MCF 10A (cell line): ENCODE results near the gene ZNF606. TPM values are rescaled to one million over a fixed set of nuclear protein-coding genes. Genes with fewer than 3 reads are reported as not detected.

Experiments used
- BruUV-seq: library from RNA; stranded (reverse); fragments of 400-500 nt; replicated peaks from 2 replicates; lab custom pipeline; 2021; lab: Mats Ljungman, UMichigan
- CTCF ChIA-PET: fragments of 300-600 bp; sonication (Branson Sonifier 250); formaldehyde crosslinking; extraction: SDS; loops from one replicate; lab custom pipeline; 2021; ENCODE audit warnings: antibody characterized with exemption, inconsistent platforms; lab: Yijun Ruan, JAX
- POLR2A ChIA-PET: fragments of 300-600, 350-650 bp; sonication (Branson Sonifier 250); formaldehyde crosslinking; extraction: SDS; loops from one replicate; lab custom pipeline; 2020; ENCODE audit warnings: antibody characterized with exemption, inconsistent platforms; lab: Yijun Ruan, JAX
- DNase-seq: peaks from one replicate; pipeline ENCODE4 v3.0.0-alpha.2; 2018; ENCODE audit not compliant: unreplicated experiment
- H3K27ac Mint-ChIP-seq: one replicate; pipeline ENCODE4 v1.8.0; 2022; ENCODE audit warnings: mild to moderate bottlenecking, low read depth, mixed read lengths; ENCODE audit not compliant: unreplicated experiment
- H3K27me3 Mint-ChIP-seq: one replicate; pipeline ENCODE4 v1.8.0; 2022; ENCODE audit warnings: mixed read lengths; ENCODE audit not compliant: insufficient read depth, unreplicated experiment
- H3K36me3 Mint-ChIP-seq: one replicate; pipeline ENCODE4 v1.8.0; 2022; ENCODE audit warnings: mild to moderate bottlenecking, moderate library complexity, mixed read lengths; ENCODE audit not compliant: insufficient read depth, unreplicated experiment
- H3K4me1 Mint-ChIP-seq: one replicate; pipeline ENCODE4 v1.8.0; 2022; ENCODE audit warnings: mixed read lengths; ENCODE audit not compliant: insufficient read depth, unreplicated experiment
- H3K4me3 Mint-ChIP-seq: one replicate; pipeline ENCODE4 v1.8.0; 2022; ENCODE audit warnings: mild to moderate bottlenecking, moderate library complexity, mixed read lengths; ENCODE audit not compliant: unreplicated experiment
- H3K9me3 Mint-ChIP-seq: one replicate; pipeline ENCODE4 v1.8.0; 2022; ENCODE audit warnings: mixed read lengths; ENCODE audit not compliant: unreplicated experiment
- CTCF ChIP-seq: fragments of 200-600 bp; IDR thresholded peaks from one replicate; pipeline ENCODE4 v1.8.0; 2022; ENCODE audit warnings: antibody characterized with exemption, mild to moderate bottlenecking; ENCODE audit not compliant: unreplicated experiment
- intact Hi-C: fragments of 100-400 bp; cut with micrococcal nuclease; formaldehyde crosslinking; loops from 2 replicates; pipeline ENCODE4 v1.14.1; 2022
- total RNA-seq: library from RNA; stranded (reverse); gene quantifications from 2 replicates; pipeline ENCODE4 v1.2.3, GENCODE V29; 2022

ZNF606 gene
- total RNA-seq, 1 experiment from 2014 or later, result 0.98 TPM

DNA sequence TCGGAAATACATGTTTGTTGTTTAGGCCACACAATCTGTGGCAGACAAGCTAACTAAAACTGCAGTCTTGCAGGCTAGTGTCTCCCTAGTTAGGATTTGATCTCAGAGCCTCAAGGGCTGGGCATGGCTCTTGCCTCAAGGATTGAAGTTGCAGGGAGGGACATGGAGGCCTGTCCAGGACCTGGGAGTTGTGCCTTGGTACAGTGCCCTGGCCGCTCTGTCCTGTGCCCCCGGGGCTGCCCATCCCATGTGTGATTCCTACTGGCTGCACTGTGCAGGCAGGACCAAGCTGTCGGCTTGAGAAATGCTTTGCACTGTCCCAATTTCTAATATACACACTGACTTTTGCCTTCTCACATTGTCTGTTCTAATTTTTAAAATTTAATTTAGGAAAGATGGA is 47.6 kb downstream of the ZNF606 start:
- ChIA-PET CTCF (no interaction called here), POLR2A (no interaction called here)
- BruUV-seq, result no TSS peak
- no peak overlapping the region for H3K4me3 Mint-ChIP-seq
- H3K36me3 Mint-ChIP-seq, result peaks cover 7% of the 10 kb centered on the region
- no peaks in the 10 kb centered on the region for H3K27me3 Mint-ChIP-seq
- no peaks in the 10 kb centered on the region for H3K4me1 Mint-ChIP-seq
- peaks cover 36% of the 10 kb centered on the region for H3K9me3 Mint-ChIP-seq
- no peak for TF ChIP-seq CTCF
- no peak overlapping the region for H3K27ac Mint-ChIP-seq
- DNase-seq, result no peak
- intact Hi-C loops, result no loop called here

DNA sequence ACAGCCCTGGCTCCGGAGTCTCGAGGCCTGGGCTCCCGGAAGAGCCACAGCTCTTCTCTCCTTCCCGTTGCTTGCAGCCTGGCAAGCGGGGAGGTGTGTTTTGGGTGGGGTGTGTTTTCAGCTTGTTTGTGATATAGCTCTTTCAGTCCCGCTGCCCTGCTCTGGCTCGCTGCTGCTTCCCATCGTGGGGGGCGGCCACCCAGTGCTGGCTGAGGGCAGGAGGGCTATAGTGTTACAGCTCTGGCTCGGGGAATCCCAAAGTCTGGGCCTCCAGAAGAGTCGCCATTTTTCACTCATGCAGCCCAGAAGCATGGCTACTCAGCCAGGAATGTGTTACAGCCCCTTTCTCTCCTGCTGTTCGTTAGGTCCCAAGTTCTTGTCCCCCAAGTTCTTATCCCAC is 52.9 kb downstream of the ZNF606 start:
- Mint-ChIP-seq H3K4me3 (no peak overlapping the region), H3K27ac (no peak overlapping the region), H3K9me3 (peaks cover 41% of the 10 kb centered on the region), H3K36me3 (no peaks in the 10 kb centered on the region), H3K27me3 (no peaks in the 10 kb centered on the region), H3K4me1 (no peaks in the 10 kb centered on the region)
- no peak for DNase-seq
- ChIA-PET CTCF (no interaction called here), POLR2A (no interaction called here)
- TF ChIP-seq CTCF, result no peak
- intact Hi-C loops, result no loop called here
- no TSS peak for BruUV-seq

- TF ChIP-seq CTCF, result no peak
- no peak overlapping the region for H3K27ac Mint-ChIP-seq
- BruUV-seq, result no TSS peak
- H3K4me1 Mint-ChIP-seq, result no peaks in the 10 kb centered on the region
- no peaks in the 10 kb centered on the region for H3K36me3 Mint-ChIP-seq
- peaks cover 37% of the 10 kb centered on the region for H3K9me3 Mint-ChIP-seq
- DNase-seq, result no peak
- H3K4me3 Mint-ChIP-seq, result no peak overlapping the region
- H3K27me3 Mint-ChIP-seq, result no peaks in the 10 kb centered on the region
- ChIA-PET POLR2A (no interaction called here), CTCF (no interaction called here)
- intact Hi-C loops, result no loop called here
Measured at GRCh38 chr19:57949296-57949695, 53.3 kb downstream of the ZNF606 start.

DNA sequence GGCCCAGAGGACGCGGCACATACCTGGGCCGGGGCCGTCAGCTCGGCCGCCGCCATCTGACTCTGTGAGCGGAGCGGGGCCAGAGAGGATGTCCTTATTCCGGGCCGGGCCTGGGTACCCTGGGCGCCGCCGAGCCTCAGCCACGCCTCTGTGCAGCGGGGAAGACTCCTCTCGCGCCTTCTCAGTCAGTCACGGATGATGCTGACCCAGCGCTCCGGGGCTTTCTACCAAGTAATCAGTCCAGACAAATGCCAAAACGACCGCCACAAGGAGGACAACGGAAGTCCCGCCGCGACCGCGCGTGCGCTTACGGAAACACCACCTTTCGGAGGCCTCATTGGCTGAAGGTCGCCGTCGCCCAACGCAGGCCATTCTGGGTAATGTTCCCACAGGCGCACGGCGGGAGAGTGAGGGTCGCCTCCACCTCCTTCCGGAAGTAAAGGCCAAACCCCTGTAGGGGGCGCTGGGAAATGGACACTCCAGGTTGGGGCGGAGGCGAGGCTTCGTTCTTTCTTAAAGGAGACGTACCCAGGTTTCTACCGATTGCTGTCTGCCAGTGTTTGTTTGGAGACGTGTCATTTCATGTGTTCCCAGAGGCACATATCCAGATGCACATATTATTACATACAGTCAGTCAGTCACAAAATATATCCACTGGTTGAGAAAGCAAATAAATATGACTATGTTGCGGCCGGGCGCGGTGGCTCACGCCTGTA is 55.0 kb downstream of the ZNF606 start, which contains the start of gene ZNF256:
TSS of gene ZNF256 (minus strand) at position 288 of the 716 bp plus-strand sequence. CDS start at position 56, 232 bp downstream.
- no peak for TF ChIP-seq CTCF
- Mint-ChIP-seq H3K27ac (no peak within 1 kb of the TSS), H3K4me1 (no peaks in the 10 kb centered on the region), H3K36me3 (no peaks in the 10 kb centered on the region), H3K9me3 (peaks cover 32% of the 10 kb centered on the region), H3K4me3 (peak within 1 kb of the TSS; percentile 59), H3K27me3 (no peaks in the 10 kb centered on the region)
- intact Hi-C loops, result no loop called here
- no peak for DNase-seq
- no TSS peak for BruUV-seq
- ChIA-PET POLR2A (interaction anchor here (0.6 kb wide), 1 partner anchor 12 kb away, joined by 3 read pairs; the partner anchor contains the start of gene ZNF418), CTCF (no interaction called here)
